C4-2B (cell line): ENCODE results near the gene TRIP6.

ENCODE experiments used
- ZFX ChIP-seq: fragments of 450-650 bp; IDR thresholded peaks from 2 replicates; pipeline ENCODE4 v1.6.1; 2017
- TF ChIP-seq, protein P1 (sequence below): fragments of 450-650 bp; conservative IDR thresholded peaks from 2 replicates; pipeline ENCODE4 v1.5.1; 2017; ENCODE audit warnings: mild to moderate bottlenecking

DNA sequence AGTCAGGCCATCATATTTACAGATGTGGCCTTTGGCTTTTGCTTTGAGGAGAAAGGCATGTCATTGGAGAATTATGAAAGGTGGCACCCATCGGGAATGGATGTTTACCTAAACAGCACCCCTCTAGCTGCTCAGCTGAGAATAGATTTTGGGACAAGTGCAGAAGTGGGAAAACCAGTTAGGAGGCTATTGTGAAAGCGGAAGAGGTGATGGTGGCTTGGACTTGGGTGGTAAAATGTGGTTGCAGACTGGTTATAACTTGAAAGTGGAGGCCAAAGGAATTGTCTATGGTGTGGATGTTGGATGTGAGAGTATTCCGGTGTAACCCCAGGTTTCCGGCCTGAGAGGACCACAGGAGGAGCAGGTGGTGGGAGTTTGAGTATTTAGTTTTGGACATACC, 19.8 kb upstream of the TRIP6 start:
- TF ChIP-seq, protein P1, sequence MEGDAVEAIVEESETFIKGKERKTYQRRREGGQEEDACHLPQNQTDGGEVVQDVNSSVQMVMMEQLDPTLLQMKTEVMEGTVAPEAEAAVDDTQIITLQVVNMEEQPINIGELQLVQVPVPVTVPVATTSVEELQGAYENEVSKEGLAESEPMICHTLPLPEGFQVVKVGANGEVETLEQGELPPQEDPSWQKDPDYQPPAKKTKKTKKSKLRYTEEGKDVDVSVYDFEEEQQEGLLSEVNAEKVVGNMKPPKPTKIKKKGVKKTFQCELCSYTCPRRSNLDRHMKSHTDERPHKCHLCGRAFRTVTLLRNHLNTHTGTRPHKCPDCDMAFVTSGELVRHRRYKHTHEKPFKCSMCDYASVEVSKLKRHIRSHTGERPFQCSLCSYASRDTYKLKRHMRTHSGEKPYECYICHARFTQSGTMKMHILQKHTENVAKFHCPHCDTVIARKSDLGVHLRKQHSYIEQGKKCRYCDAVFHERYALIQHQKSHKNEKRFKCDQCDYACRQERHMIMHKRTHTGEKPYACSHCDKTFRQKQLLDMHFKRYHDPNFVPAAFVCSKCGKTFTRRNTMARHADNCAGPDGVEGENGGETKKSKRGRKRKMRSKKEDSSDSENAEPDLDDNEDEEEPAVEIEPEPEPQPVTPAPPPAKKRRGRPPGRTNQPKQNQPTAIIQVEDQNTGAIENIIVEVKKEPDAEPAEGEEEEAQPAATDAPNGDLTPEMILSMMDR, result no peak
- no peak for TF ChIP-seq ZFX
